Right cardiac atrium (tissue), 5 donors: Measurements from ENCODE around the gene CTNS. TPM values are rescaled to one million over a fixed set of nuclear protein-coding genes. Genes with fewer than 3 reads are reported as not detected.
A peak's percentile ranks its signal among the peaks of the same experiment; 100 is the strongest.

Experiments
- ATAC-seq, 2 donors: fragments of 200-7000 bp; cut with Tn5 transposase; one replicate each; pipeline versions ENCODE4 v1.8.0 to v1.9.1; 2020; ENCODE audit warnings: moderate library complexity in 2 of 2, mild to moderate bottlenecking in 1 of 2
- DNase-seq, 3 donors: peaks; one replicate each; pipeline ENCODE4 v3.0.0-alpha.2; 2020
- H3K27ac ChIP-seq: one replicate; pipeline ENCODE4 v1.5.1; 2013; ENCODE audit warnings: mild to moderate bottlenecking, low read length, control low read depth, moderate library complexity
- H3K27me3 ChIP-seq: one replicate; pipeline ENCODE4 v1.6.1; 2013; ENCODE audit not compliant: control insufficient read depth, insufficient read depth
- H3K4me1 ChIP-seq: one replicate; pipeline ENCODE4 v1.6.1; 2013; ENCODE audit warnings: low read length; ENCODE audit not compliant: control insufficient read depth, insufficient read depth
- H3K4me3 ChIP-seq: one replicate; pipeline ENCODE4 v1.5.1; 2013; ENCODE audit warnings: low read length, control low read depth
- H3K9me3 ChIP-seq: one replicate; pipeline ENCODE4 v1.6.1; 2013; ENCODE audit warnings: low read length; ENCODE audit not compliant: control insufficient read depth
- WGBS: extraction: QIAGEN DNeasy Blood & Tissue Kit; methylation state at CpG from one replicate; pipeline ENCODE4 v1.1.7; 2013; 5-methylcytosine and 5-hydroxymethylcytosine counted together
- intact Hi-C, 4 donors: fragments of 100-400 bp; cut with DNase I; formaldehyde crosslinking; loops; one replicate each; pipeline versions ENCODE4 v1.11.0 to v1.14.0; 2022 to 2023
- polyA plus RNA-seq: library from polyadenylated mRNA; stranded (reverse); fragments of 200-250 nt; gene quantifications from one replicate; pipeline ENCODE4 v1.2.3, GENCODE V29; 2013
- total RNA-seq, 4 donors: library from RNA; stranded (reverse); fragmentation: NEBNext Ultra II Directional; extraction: Animal tissue kit (Norgen Biotek cat#: 25700); gene quantifications; one replicate each; pipeline ENCODE4 v1.2.1, GENCODE V29; 2021
- donor health status: healthy with polysubstance abuse.
- donor health status: DM: no; HTN: yes; CAD: no.
- donor health status: DM: no; HTN: no; CAD: no.
- donor health status: DM: no; HTN: yes; CAD: no; lungs with severe emphysema.
- donor health status: DM: yes; HTN: yes; CAD: no.

Gene CTNS
- total and polyA plus RNA-seq, 5 donors = 7.4 to 10.5 (median 7.9) TPM

DNA sequence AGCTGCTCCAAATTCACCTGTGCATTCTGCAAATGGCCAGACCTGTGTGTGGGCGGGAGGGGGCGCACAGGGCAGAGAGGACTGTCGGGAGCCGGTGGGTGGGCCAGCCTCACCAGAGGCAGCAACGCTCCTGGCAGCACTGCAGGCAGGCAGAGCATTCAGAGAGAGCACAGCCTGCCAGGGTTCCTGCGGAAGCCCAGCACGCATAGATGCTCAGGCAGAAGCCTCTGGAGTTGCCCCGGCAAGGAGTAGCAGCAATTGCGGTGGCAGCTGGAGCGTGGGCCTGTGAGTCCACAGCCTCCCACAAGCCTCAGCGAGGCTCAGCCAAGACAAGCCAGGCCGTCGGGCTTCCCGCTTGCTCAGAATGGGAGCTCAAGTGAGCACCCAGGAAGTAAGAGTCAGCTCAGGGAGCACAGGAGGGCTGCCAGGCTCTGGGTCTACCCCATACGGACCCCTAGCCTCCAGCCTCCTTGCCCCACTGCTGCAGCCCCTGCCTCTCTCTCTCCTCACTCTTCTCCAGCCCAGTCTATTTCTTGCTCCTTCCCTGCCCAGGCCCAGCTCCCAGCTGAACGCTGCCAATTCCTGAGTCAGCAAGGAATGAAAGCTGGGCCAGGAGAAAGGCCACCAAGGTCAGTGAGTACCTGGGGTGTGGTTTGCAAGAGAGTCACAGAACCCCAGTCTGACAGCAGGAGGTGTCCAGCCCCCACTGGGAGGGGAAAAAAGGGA is 41.7 kb downstream of the CTNS start:
- no peak overlapping the region for H3K27ac ChIP-seq
- H3K4me3 ChIP-seq = no peak overlapping the region
- intact Hi-C loops = no loop called here
- no peaks in the 10 kb centered on the region for H3K4me1 ChIP-seq
- ATAC-seq = no peak
- no peaks in the 10 kb centered on the region for H3K9me3 ChIP-seq
- 48% methylated on average over 16 of the region's 16 CpGs for WGBS
- DNase-seq = peak in 2 of 3 donors; percentile 25 to 37
- H3K27me3 ChIP-seq = no peaks in the 10 kb centered on the region

- H3K4me3 ChIP-seq = no peak overlapping the region
- intact Hi-C loops = no loop called here
- no peak overlapping the region for H3K27ac ChIP-seq
- H3K27me3 ChIP-seq = no peaks in the 10 kb centered on the region
- DNase-seq (peak in 1 of 3 donors; percentile 20), ATAC-seq (no peak)
- H3K9me3 ChIP-seq = no peaks in the 10 kb centered on the region
- no peaks in the 10 kb centered on the region for H3K4me1 ChIP-seq
- 84% methylated on average over 27 of the region's 27 CpGs for WGBS
These were observed 42.4 kb downstream of the CTNS start for GRCh38 chr17:3678821-3679530.

- intact Hi-C loops = no loop called here
- H3K27me3 ChIP-seq = no peaks in the 10 kb centered on the region
- 51% methylated on average over 20 of the region's 20 CpGs for WGBS
These were observed 43.1 kb downstream of the CTNS start for GRCh38 chr17:3679531-3680126.

GRCh38 chr17:3681057-3681456 is 44.5 kb downstream of the CTNS start:
- H3K27me3 ChIP-seq = no peaks in the 10 kb centered on the region
- intact Hi-C loops = no loop called here
- 89% methylated on average over 12 of the region's 12 CpGs for WGBS
- H3K27ac ChIP-seq = no peak overlapping the region
- DNase-seq (no peak), ATAC-seq (no peak)
- H3K4me1 ChIP-seq = no peaks in the 10 kb centered on the region
- no peaks in the 10 kb centered on the region for H3K9me3 ChIP-seq
- no peak overlapping the region for H3K4me3 ChIP-seq

More at GRCh38 chr17:3679531-3680126, 43.1 kb downstream of the CTNS start:
- Histone ChIP-seq H3K27ac (no peak overlapping the region), H3K9me3 (no peaks in the 10 kb centered on the region), H3K4me1 (no peaks in the 10 kb centered on the region), H3K4me3 (no peak overlapping the region)
- DNase-seq = no peak
- ATAC-seq = no peak

DNA sequence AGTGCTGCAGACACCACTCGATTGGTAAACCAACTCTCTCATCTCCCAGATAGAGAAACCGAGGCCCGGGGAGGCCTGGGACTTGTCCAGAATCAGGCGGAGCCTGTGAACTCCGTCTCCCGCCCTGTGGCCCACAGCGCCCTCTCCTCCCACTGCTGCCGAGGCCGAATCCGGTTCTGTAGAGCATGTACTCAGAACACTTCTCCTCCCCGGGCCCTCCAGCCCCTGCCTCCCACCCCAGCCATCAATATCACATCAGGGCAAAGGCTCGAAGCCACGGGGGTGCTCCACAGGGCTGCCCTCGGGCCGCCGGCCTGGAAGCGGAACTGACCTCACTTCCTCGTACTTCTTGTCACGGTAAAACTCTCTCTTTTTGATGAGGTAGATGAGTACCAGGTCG is 45.0 kb downstream of the CTNS start:
- 76% methylated on average over 20 of the region's 20 CpGs for WGBS
- no peak for DNase-seq
- intact Hi-C loops = no loop called here
- H3K27ac ChIP-seq = no peak overlapping the region
- no peak overlapping the region for H3K4me3 ChIP-seq
- no peaks in the 10 kb centered on the region for H3K4me1 ChIP-seq
- H3K9me3 ChIP-seq = no peaks in the 10 kb centered on the region
- no peak for ATAC-seq
- H3K27me3 ChIP-seq = no peaks in the 10 kb centered on the region

- peak in 1 of 2 donors; percentile 21 for ATAC-seq
- DNase-seq = no peak
- H3K9me3 ChIP-seq = no peaks in the 10 kb centered on the region
- no peak overlapping the region for H3K27ac ChIP-seq
- no peaks in the 10 kb centered on the region for H3K4me1 ChIP-seq
- no peak overlapping the region for H3K4me3 ChIP-seq
- WGBS = 86% methylated on average over 12 of the region's 12 CpGs
- H3K27me3 ChIP-seq = no peaks in the 10 kb centered on the region
- intact Hi-C loops = no loop called here
These were observed 45.5 kb downstream of the CTNS start for GRCh38 chr17:3682033-3682432.

DNA sequence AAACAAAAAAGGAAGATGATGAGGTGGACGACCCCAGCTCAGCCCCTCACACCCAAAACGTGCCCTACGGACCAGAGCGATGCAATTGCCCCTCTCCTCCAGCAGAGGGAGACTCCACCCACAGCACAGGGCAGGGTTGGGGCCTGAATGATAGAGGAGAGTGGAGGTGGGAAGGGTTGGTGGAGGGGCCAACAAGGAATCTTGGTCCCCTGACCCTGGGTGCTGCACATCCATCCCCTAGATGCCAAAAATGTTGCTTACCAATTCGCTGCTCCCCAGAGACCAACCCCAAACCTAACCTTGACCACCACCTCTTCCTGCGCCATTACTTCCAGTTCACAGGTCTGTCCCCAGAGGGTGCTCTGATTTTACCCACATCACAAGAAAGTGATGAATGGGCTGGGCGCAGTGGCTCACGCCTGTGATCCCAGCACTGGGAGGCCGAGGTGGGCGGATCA is 46.5 kb downstream of the CTNS start:
- Histone ChIP-seq H3K9me3 (no peaks in the 10 kb centered on the region), H3K4me3 (no peak overlapping the region), H3K27ac (no peak overlapping the region), H3K4me1 (no peaks in the 10 kb centered on the region), H3K27me3 (no peaks in the 10 kb centered on the region)
- ATAC-seq = peak; percentile 71 to 73
- 29% methylated on average over 10 of the region's 10 CpGs for WGBS
- intact Hi-C loops = no loop called here
- DNase-seq = peak in 1 of 3 donors; percentile 56

- intact Hi-C loops = no loop called here
- Histone ChIP-seq H3K4me1 (no peaks in the 10 kb centered on the region), H3K4me3 (no peak overlapping the region), H3K9me3 (no peaks in the 10 kb centered on the region), H3K27ac (no peak overlapping the region), H3K27me3 (no peaks in the 10 kb centered on the region)
- DNase-seq = peak in 1 of 3 donors; percentile 23
- no peak for ATAC-seq
- 41% methylated on average over 13 of the region's 13 CpGs for WGBS
These were observed 48.6 kb downstream of the CTNS start for GRCh38 chr17:3685174-3685573.

DNA sequence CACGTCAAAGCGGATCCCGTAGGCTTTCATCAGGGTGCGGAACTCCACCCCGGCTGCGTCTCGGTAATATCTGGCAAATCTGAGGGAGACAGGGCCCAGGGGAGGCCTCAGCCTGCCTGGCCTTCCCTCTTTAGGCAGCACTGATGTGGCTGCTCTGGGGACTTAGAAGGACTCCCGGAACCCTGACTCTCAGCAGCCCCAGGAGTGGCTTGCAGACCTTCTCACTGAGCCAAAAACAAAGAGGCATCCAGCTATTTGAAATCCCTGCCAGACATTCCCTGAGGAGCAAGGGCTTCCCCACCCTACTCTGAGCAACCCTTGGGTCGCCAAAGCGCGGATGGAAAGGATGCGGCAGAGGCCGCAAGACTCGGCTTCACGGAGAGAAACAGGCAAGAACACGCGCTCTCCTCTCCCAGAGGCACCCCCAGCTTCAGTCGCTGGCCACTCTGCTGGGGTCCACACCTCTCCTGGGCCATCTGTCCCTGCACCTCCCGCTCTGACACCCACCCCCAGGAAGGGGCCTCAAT is 51.5 kb downstream of the CTNS start:
- no peak for DNase-seq
- 33% methylated on average over 19 of the region's 19 CpGs for WGBS
- Histone ChIP-seq H3K27ac (no peak overlapping the region), H3K4me3 (no peak overlapping the region), H3K4me1 (no peaks in the 10 kb centered on the region), H3K27me3 (no peaks in the 10 kb centered on the region), H3K9me3 (no peaks in the 10 kb centered on the region)
- peak in 1 of 2 donors; percentile 33 for ATAC-seq
- intact Hi-C loops = no loop called here

DNA sequence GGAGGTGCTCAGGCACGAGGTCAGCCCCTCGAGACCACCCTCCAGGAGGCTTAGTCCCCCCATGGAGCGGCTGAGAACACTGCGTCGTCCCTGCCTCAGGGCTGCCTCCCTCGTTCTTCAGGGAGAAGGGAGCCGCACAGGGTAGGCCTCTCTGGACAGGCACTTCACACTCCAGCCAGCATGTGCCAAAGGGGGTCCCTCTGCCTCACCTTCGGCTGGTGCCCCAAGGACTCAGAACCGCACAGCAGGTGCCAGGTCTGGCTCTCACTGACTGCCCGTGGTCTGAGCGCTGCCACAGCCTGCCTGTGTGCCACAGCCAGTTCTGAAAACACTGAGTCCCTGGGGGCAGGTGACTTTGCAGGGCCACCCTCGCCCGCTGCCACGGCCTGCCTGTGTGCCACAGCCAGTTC is 52.3 kb downstream of the CTNS start:
- H3K4me1 ChIP-seq = no peaks in the 10 kb centered on the region
- intact Hi-C loops = no loop called here
- no peaks in the 10 kb centered on the region for H3K9me3 ChIP-seq
- DNase-seq (no peak), ATAC-seq (peak; percentile 26 to 42)
- 73% methylated on average over 14 of the region's 14 CpGs for WGBS
- no peak overlapping the region for H3K4me3 ChIP-seq
- H3K27ac ChIP-seq = no peak overlapping the region
- H3K27me3 ChIP-seq = no peaks in the 10 kb centered on the region
